Uterus (tissue), 4 donors: ENCODE data around the gene PRSS38. TPM values are rescaled to one million over a fixed set of nuclear protein-coding genes. Genes with fewer than 3 reads are reported as not detected.

Experiments used
- DNase-seq, 2 donors: peaks; one replicate each; pipeline ENCODE4 v3.0.0-alpha.2; 2019 to 2020
- H3K27ac ChIP-seq, 2 donors: fragments of 200-600 bp; sonication (generic); 1 replicate in 1 of 2; 2 replicates in 1 of 2; pipeline ENCODE4 v1.5.1; 2016 to 2018
- H3K27me3 ChIP-seq, 2 donors: fragments of 200-600 bp; sonication (generic); one replicate each; pipeline ENCODE4 v1.5.1; 2018 to 2019; ENCODE audit warnings: control low read depth in 1 of 2
- H3K36me3 ChIP-seq, 2 donors: fragments of 200-600 bp; sonication (generic); one replicate each; pipeline ENCODE4 v1.5.1; 2019; ENCODE audit warnings: control low read depth in 1 of 2
- H3K4me1 ChIP-seq, 2 donors: fragments of 200-600 bp; sonication (generic); one replicate each; pipeline ENCODE4 v1.5.1; 2018 to 2019; ENCODE audit warnings: control low read depth in 1 of 2
- H3K4me3 ChIP-seq, 2 donors: fragments of 200-600 bp; sonication (generic); 1 replicate in 1 of 2; 2 replicates in 1 of 2; pipeline ENCODE4 v1.5.1; 2018 to 2019; ENCODE audit warnings: mild to moderate bottlenecking in 1 of 2
- H3K9me3 ChIP-seq, 2 donors: fragments of 200-600 bp; sonication (generic); one replicate each; pipeline ENCODE4 v1.5.1; 2019; ENCODE audit warnings: control low read depth in 1 of 2
- POLR2A ChIP-seq, 2 donors: fragments of 450-650 bp; IDR thresholded peaks; one replicate each; pipeline ENCODE4 v1.6.1; 2016; ENCODE audit warnings: antibody characterized with exemption in 2 of 2, mild to moderate bottlenecking in 1 of 2, moderate library complexity in 1 of 2
- intact Hi-C: fragments of 100-400 bp; cut with DNase I; formaldehyde crosslinking; loops from one replicate; pipeline ENCODE4 v1.15.1; 2023; ENCODE audit warnings: low total_unique reads
- total RNA-seq, 4 donors: library from RNA; depleted of rRNA in 3 of 4; stranded (reverse); fragments of >200 nt in 3 of 4; gene quantifications; one replicate each; pipeline versions ENCODE4 v1.1.0 to v1.2.4, GENCODE V29; 2014 to 2023
- TF ChIP-seq, protein P1 (sequence below), 4 experiments: fragments of 200-600 bp in 2 of 4; fragments of 450-650 bp in 2 of 4; sonication (generic) in 2 of 4; IDR thresholded peaks; one replicate each; pipeline ENCODE4 v1.5.1; 2016 to 2019; ENCODE audit warnings: antibody characterized with exemption in 4 of 4, mild to moderate bottlenecking in 2 of 4, moderate library complexity in 1 of 4
- donor health status: DM: yes; HTN: yes; CAD: no.

PRSS38 gene
- total RNA-seq, 4 donors from 2014 or later, result not detected

DNA sequence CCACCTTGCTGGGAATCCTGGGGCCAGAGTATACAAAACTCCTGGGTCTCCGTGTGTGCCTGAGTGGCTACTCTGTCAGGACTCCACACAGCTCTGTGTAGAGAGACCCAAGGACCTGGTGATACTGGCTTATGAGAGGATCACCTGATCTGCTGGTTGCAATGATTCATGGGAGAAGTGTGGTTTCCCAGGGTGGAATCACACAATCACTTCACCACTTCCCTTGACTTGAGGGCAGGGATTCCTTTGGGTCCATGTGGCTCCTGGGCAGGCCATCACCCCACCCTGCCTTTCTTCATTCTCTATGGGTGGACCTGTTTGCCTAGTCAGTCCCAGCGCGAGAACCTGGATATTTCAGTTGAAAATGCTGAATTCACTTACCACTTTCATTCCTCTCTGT lies 13.3 kb downstream of the PRSS38 start:
- Histone ChIP-seq H3K9me3 (no peaks in the 10 kb centered on the region), H3K4me1 (no peaks in the 10 kb centered on the region), H3K4me3 (no peak overlapping the region), H3K27me3 (no peaks in the 10 kb centered on the region), H3K27ac (no peak overlapping the region), H3K36me3 (no peaks in the 10 kb centered on the region)
- no peak for TF ChIP-seq POLR2A (IDR thresholded peaks at IDR 0.05)
- TF ChIP-seq, protein P1, sequence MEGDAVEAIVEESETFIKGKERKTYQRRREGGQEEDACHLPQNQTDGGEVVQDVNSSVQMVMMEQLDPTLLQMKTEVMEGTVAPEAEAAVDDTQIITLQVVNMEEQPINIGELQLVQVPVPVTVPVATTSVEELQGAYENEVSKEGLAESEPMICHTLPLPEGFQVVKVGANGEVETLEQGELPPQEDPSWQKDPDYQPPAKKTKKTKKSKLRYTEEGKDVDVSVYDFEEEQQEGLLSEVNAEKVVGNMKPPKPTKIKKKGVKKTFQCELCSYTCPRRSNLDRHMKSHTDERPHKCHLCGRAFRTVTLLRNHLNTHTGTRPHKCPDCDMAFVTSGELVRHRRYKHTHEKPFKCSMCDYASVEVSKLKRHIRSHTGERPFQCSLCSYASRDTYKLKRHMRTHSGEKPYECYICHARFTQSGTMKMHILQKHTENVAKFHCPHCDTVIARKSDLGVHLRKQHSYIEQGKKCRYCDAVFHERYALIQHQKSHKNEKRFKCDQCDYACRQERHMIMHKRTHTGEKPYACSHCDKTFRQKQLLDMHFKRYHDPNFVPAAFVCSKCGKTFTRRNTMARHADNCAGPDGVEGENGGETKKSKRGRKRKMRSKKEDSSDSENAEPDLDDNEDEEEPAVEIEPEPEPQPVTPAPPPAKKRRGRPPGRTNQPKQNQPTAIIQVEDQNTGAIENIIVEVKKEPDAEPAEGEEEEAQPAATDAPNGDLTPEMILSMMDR (IDR thresholded peaks at IDR 0.05), result no peak
- intact Hi-C loops, result no loop called here
- no peak for DNase-seq

GRCh38 chr1:227838181-227838580 lies 22.7 kb downstream of the PRSS38 start:
- no peaks in the 10 kb centered on the region for H3K9me3 ChIP-seq

GRCh38 chr1:227841096-227841495 lies 25.6 kb downstream of the PRSS38 start:
- intact Hi-C loops, result no loop called here
- TF ChIP-seq, protein P1 (IDR thresholded peaks at IDR 0.05), result no peak
- TF ChIP-seq POLR2A (IDR thresholded peaks at IDR 0.05), result no peak
- no peak for DNase-seq
- no peaks in the 10 kb centered on the region for H3K4me1 ChIP-seq
- no peaks in the 10 kb centered on the region for H3K27me3 ChIP-seq
- no peak overlapping the region for H3K4me3 ChIP-seq
- H3K9me3 ChIP-seq, result no peaks in the 10 kb centered on the region
- no peak overlapping the region for H3K27ac ChIP-seq
- H3K36me3 ChIP-seq, result no peaks in the 10 kb centered on the region

More at GRCh38 chr1:227838181-227838580, 22.7 kb downstream of the PRSS38 start:
- intact Hi-C loops, result no loop called here
- H3K27me3 ChIP-seq, result no peaks in the 10 kb centered on the region
- TF ChIP-seq POLR2A (IDR thresholded peaks at IDR 0.05), result no peak
- TF ChIP-seq, protein P1 (IDR thresholded peaks at IDR 0.05), result no peak
- no peak overlapping the region for H3K4me3 ChIP-seq
- no peaks in the 10 kb centered on the region for H3K4me1 ChIP-seq
- DNase-seq, result no peak
- no peaks in the 10 kb centered on the region for H3K36me3 ChIP-seq
- no peak overlapping the region for H3K27ac ChIP-seq

DNA sequence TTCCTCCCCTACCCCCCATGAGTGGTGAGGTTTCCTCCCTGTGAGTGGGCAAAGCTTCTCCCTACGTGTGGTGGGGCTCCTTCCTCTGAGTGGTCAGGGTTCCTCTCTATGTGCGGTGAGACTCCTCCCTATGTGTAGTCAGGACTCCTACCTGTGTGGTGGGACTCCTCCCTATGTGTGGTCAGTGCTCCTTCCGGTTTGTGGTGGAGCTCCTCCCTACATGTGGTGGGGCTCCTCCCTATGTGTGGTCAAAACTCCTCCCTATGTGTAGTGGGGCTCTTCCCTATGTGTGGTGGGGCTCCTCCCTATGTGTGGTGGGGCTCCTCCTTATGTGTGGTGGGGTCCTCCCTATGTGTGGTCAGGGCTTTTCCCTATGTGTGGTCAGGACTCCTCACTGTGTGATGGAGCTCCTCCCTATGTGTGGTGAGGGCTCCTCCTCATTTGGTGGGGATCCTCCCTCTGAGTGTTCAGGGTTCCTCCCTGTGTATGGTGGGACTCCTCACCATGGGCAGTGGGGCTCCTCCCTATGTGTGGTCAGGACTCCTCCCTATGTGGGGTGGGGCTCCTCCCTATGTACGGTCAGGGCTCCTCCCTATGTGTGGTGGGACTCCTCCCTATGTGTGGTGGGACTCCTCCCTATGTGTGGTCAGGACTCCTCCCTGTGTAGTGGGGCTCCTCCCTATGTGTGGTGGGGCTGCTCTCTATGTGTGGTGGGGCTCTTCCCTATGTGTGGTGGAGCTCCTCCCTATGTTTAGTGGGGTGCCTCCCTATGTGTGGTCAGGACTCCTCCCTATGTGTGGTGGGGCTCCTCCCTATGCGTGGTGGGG lies 29.1 kb downstream of the PRSS38 start:
- Histone ChIP-seq H3K4me3 (no peak overlapping the region), H3K27ac (no peak overlapping the region), H3K27me3 (no peaks in the 10 kb centered on the region), H3K36me3 (no peaks in the 10 kb centered on the region), H3K9me3 (no peaks in the 10 kb centered on the region), H3K4me1 (no peaks in the 10 kb centered on the region)
- intact Hi-C loops, result no loop called here
- no peak for DNase-seq
- no peak for TF ChIP-seq POLR2A (IDR thresholded peaks at IDR 0.05)
- TF ChIP-seq, protein P1 (IDR thresholded peaks at IDR 0.05), result no peak

DNA sequence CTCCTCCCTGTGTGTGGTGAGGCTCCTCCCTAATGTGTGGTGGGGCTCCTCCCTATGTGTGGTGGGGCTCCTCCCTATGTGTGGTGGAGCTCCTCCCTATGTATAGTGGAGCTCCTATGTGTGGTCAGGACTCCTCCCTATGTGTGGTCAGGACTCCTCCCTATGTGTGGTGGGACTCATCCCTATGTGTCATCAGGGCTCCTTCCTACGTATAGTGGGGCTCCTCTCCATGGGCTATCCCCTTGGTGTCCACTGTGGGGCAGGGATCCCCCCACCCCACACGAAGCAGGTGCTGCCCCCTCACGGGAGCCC lies 29.6 kb downstream of the PRSS38 start:
- no peak for TF ChIP-seq POLR2A (IDR thresholded peaks at IDR 0.05)
- TF ChIP-seq, protein P1 (IDR thresholded peaks at IDR 0.05), result no peak
- H3K27me3 ChIP-seq, result no peaks in the 10 kb centered on the region
- no peaks in the 10 kb centered on the region for H3K9me3 ChIP-seq
- H3K36me3 ChIP-seq, result no peaks in the 10 kb centered on the region
- no peak for DNase-seq
- H3K27ac ChIP-seq, result no peak overlapping the region
- no peaks in the 10 kb centered on the region for H3K4me1 ChIP-seq
- intact Hi-C loops, result no loop called here
- H3K4me3 ChIP-seq, result no peak overlapping the region
